ENCODE results near the gene CA4. TPM values are rescaled to one million over a fixed set of nuclear protein-coding genes. Genes with fewer than 3 reads are reported as not detected.
"Not testable (repeated sequence)": the region's sequence is repeated elsewhere in the genome, so short reads cannot be mapped to it uniquely, and the experiment has no call there.

Gene CA4
- total RNA-seq, 6 experiments from 2014 or later, result 0.33 to 0.37 (median 0.35) TPM; not detected in 3

DNA sequence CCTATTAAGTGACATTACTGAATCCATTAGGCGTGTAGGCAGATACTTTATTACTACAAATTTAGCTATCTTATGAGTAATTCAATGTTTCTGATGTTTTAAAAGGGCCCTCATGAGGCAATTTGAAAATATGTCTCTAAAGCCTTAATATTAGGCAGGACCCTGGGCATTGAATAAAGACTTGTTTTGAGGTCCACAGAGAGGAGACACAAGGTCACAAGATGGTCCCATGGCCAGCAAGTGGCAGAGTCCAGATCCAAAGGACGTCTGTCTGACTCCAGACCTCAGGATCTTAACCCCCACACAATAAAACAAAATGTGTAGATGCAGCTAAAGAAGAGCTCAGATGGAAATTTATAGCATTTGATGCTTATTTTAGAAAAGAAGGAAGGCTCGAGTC, 39.2 kb upstream of the CA4 start:
- intact Hi-C loops (cut with DNase I), result no loop called here
- DNase-seq (no peak), ATAC-seq (no peak)
- no peaks in the 10 kb centered on the region for H3K27me3 ChIP-seq
- no peaks in the 10 kb centered on the region for H3K4me1 ChIP-seq
- WGBS (ENCODE audit: insufficient coverage, low coverage, low lambda C conversion rate, missing lambda C conversion rate), result 41% methylated on average over 3 of the region's 3 CpGs
- no peak for TF ChIP-seq POLR2A (IDR thresholded peaks at IDR 0.05)
- TF ChIP-seq, protein P1, sequence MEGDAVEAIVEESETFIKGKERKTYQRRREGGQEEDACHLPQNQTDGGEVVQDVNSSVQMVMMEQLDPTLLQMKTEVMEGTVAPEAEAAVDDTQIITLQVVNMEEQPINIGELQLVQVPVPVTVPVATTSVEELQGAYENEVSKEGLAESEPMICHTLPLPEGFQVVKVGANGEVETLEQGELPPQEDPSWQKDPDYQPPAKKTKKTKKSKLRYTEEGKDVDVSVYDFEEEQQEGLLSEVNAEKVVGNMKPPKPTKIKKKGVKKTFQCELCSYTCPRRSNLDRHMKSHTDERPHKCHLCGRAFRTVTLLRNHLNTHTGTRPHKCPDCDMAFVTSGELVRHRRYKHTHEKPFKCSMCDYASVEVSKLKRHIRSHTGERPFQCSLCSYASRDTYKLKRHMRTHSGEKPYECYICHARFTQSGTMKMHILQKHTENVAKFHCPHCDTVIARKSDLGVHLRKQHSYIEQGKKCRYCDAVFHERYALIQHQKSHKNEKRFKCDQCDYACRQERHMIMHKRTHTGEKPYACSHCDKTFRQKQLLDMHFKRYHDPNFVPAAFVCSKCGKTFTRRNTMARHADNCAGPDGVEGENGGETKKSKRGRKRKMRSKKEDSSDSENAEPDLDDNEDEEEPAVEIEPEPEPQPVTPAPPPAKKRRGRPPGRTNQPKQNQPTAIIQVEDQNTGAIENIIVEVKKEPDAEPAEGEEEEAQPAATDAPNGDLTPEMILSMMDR (IDR thresholded peaks at IDR 0.05), result no peak
- no peaks in the 10 kb centered on the region for H3K9me3 ChIP-seq
- no peak overlapping the region for H3K27ac ChIP-seq
- H3K4me3 ChIP-seq, result no peak overlapping the region
- no peaks in the 10 kb centered on the region for H3K36me3 ChIP-seq

DNA sequence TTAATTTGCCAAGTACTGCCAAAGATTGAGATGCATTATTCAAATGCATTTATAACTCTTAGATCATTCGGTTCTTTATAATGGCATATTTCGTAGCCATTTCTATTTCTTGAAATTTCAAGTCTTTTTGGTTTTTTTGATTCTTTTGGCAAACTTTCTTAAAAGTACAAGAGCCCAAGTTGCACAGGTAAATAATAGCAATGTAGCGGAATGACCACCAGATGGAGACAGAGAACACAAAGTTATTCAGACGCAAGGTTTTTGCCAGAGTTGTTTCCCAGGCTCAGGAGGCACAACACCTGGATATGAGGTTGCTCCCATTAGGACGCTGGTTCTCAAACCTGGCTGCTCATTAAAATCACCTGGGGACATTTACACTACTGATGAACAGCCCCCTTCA, 38.1 kb upstream of the CA4 start:
- DNase-seq; H3K36me3 ChIP-seq; H3K4me3 ChIP-seq; H3K27ac ChIP-seq; H3K27me3 ChIP-seq; H3K4me1 ChIP-seq; H3K9me3 ChIP-seq; intact Hi-C loops (cut with DNase I): not testable (repeated sequence)
- TF ChIP-seq, protein P1 (IDR thresholded peaks at IDR 0.05), result peak in 1 of 4 donors; percentile 17
- WGBS (ENCODE audit: insufficient coverage, low coverage, low lambda C conversion rate, missing lambda C conversion rate), result 0% methylated on average over 1 of the region's 5 CpGs
- peak; percentile 76 to 90 (median 88) for ATAC-seq

DNA sequence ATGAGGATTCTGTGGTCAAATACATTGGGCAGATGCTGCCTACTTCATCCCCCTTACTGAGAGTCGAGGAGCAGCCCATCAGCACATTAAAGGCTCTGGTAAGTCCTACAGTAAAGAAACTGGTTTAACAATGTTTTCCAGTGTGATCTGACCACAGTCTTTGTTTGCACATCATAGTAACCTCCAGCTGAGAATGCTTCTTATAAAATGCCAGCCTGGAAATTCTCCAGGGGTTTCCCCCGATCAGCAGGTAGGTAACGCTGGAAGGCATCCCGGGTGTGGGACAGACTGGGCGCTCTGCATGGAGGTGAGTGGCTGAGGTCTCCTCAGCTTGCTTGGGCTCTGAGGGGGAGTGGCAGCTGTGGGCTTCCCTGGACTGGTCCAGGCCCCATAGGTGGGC, 34.4 kb upstream of the CA4 start:
- ATAC-seq; H3K27me3 ChIP-seq; intact Hi-C loops (cut with DNase I); H3K27ac ChIP-seq; H3K36me3 ChIP-seq; H3K4me1 ChIP-seq; H3K4me3 ChIP-seq; DNase-seq; H3K9me3 ChIP-seq: not testable (repeated sequence)
- no CpG with 5 or more reads among the region's 5 CpGs for WGBS (ENCODE audit: insufficient coverage, low coverage, low lambda C conversion rate, missing lambda C conversion rate)

DNA sequence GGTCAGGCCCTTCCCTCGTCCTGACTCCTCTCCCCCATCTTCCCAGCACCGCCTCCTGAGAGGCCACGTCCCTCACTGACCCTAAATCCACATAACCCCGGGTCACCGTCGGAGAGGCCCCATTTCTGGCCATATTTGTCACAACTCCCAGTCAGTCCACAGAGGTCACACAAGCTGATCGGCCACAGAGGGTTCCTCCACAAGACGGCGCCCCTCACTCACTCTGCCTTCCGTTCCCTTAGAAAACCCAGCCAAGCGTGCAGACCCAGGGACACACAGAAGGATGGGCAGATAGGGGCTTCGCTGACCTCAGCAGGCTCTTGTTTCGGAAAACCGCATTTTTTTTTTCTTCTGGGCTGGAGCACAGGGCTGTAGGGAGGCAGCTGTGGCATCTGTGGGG, 33.6 kb upstream of the CA4 start:
- H3K4me1 ChIP-seq; H3K9me3 ChIP-seq; H3K27me3 ChIP-seq; ATAC-seq; H3K27ac ChIP-seq; H3K36me3 ChIP-seq; DNase-seq; H3K4me3 ChIP-seq; intact Hi-C loops (cut with DNase I): not testable (repeated sequence)
- no CpG with 5 or more reads among the region's 14 CpGs for WGBS (ENCODE audit: insufficient coverage, low coverage, low lambda C conversion rate, missing lambda C conversion rate)

DNA sequence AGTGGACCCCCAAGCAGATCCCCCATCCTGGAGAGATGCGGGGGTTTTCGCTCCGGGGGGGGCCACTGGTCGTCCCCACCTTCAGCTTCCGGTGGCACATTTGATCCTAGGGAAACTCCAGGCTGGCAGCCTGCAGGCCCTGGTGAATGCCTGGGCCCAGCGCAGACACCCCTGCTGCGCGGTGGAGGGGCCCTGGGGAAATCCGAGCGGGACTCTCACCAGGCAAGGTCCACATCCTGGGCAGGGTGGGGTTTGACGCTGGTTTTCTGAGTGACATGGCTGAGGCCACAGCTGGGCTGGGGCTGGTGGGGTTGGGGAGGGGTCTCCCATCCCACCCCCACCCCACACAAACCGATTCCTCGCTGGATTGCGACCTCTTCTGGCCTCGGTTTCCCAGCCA, 30.6 kb upstream of the CA4 start:
- peak in 3 of 4 donors; percentile 2 to 19 (median 12) for ATAC-seq
- no CpG with 5 or more reads among the region's 15 CpGs for WGBS (ENCODE audit: insufficient coverage, low coverage, low lambda C conversion rate, missing lambda C conversion rate)
- H3K27ac ChIP-seq; H3K4me3 ChIP-seq; intact Hi-C loops (cut with DNase I); H3K27me3 ChIP-seq; H3K4me1 ChIP-seq; H3K9me3 ChIP-seq; DNase-seq; H3K36me3 ChIP-seq: not testable (repeated sequence)

DNA sequence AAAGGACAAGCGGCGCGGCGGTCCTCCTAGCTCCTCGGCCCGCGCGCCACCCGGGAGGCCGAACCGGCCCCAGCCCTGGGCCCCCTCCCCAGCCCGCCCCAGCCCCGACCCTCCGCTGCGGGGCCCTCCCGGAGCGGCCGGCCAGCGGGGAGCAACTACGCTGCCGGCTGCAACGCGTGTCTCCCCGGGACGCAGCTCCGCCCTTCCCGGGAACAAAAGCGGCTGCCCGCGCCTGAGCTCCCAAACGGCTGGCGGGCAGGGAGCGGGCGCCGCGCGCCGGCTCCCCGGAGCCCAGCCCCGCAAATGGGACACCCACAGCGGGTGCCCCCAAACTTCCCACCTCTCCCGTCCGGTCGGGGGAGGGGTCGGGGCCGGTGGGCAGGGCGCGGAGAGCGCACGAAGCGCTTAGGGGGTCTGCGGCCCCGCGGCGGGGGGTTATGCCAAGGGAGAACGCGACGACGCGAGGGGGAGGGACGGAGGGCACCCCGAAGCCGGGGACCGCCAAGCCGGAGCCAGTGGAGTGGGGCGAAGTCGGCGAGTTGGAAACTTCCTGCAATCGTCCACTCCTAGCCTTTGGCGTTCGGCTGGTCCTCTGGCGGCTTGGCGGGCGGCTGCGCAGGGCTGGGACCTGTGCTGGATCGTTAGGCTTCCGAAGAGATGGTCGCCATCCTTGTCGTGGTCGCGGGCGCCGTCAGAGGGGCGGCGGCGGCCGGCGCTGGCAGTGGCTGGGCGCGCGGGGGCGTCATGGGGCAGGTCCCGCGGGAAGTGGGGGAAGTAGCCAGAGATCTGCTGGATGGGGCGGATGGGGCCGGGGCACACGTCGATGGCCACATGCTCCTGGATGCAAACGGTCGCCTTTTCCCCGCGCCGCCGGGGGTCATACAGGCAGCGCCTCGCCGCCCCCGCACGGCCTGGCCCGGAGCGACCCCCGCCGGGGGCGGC, 29.7 kb upstream of the CA4 start:
- H3K4me3 ChIP-seq; H3K4me1 ChIP-seq; intact Hi-C loops (cut with DNase I); H3K27me3 ChIP-seq; H3K27ac ChIP-seq; H3K36me3 ChIP-seq; DNase-seq; H3K9me3 ChIP-seq: not testable (repeated sequence)
- ATAC-seq, result peak; percentile 50 to 72 (median 62)
- WGBS (ENCODE audit: insufficient coverage, low coverage, low lambda C conversion rate, missing lambda C conversion rate), result no CpG with 5 or more reads among the region's 114 CpGs

Data from right lobe of liver (tissue), 6 donors.